ENCODE data around the gene LAMA2. TPM values are rescaled to one million over a fixed set of nuclear protein-coding genes. Genes with fewer than 3 reads are reported as not detected.

Gene LAMA2
- total and polyA plus RNA-seq, 2 of the 13 experiments (the other 11 are each of a cell fraction or from before 2014, with no cell fraction given), result 0.11 to 0.28 TPM

GRCh38 chr6:129448965-129449364, 566.0 kb downstream of the LAMA2 start:
- no peak for TF ChIP-seq PRDM15 (CRISPR knock-in tag; IDR thresholded peaks at IDR 0.05)
- TF ChIP-seq ZNF557 (CRISPR knock-in tag; IDR thresholded peaks at IDR 0.05), result no peak
- no peak for TF ChIP-seq GTF2F1 (IDR thresholded peaks at IDR 0.05; ENCODE audit: low read length)
- no peak for TF ChIP-seq ETV6 (CRISPR knock-in tag; conservative IDR thresholded peaks at IDR 0.05)
- TF ChIP-seq SNAPC2 (CRISPR knock-in tag; IDR thresholded peaks at IDR 0.05), result no peak
- TF ChIP-seq CCAR2 (optimal IDR thresholded peaks at IDR 0.05; ENCODE audit: low read depth, low read length), result no peak
- no peak for TF ChIP-seq ZNF782 (CRISPR knock-in tag; IDR thresholded peaks at IDR 0.05; ENCODE audit: borderline replicate concordance)
- TF ChIP-seq ZNF703 (CRISPR knock-in tag; IDR thresholded peaks at IDR 0.05; ENCODE audit: borderline replicate concordance), result no peak
- no peak for TF ChIP-seq ZNF207 (IDR thresholded peaks at IDR 0.05; ENCODE audit: borderline replicate concordance)
- TF ChIP-seq GLMP (CRISPR knock-in tag; IDR thresholded peaks at IDR 0.05; ENCODE audit: borderline replicate concordance), result no peak
- TF ChIP-seq ZNF34 (CRISPR knock-in tag; IDR thresholded peaks at IDR 0.05; ENCODE audit: borderline replicate concordance), result no peak
- TF ChIP-seq NRL (CRISPR knock-in tag; IDR thresholded peaks at IDR 0.05; ENCODE audit: borderline replicate concordance), result no peak
- intact Hi-C loops (cut with micrococcal nuclease; ENCODE audit: unreplicated experiment), result no loop called here

More at GRCh38 chr6:129448965-129449364, 566.0 kb downstream of the LAMA2 start:
- no TSS peak for BruUV-seq (replicated peaks)
- DNase-seq (ENCODE audit: low spot score) (no peak), ATAC-seq (no peak), FAIRE-seq (no peak)
- ChIA-PET CTCF (ENCODE audit: low intra/inter-chr PET ratio, low total read pairs) (no interaction called here), POLR2A (no interaction called here)
- Histone ChIP-seq H3K4me2 (ENCODE audit: low read depth, low read length) (no peak overlapping the region), H3K4me3 (replicated peaks in 1 of 3; ENCODE audit: insufficient read depth in 1 of 3, low read depth in 2 of 3, low read length in 3 of 3) (no peak overlapping the region), H3K36me3 (replicated peaks in 1 of 2; ENCODE audit: control insufficient read depth in 1 of 2, insufficient read depth in 2 of 2, low read length in 2 of 2) (no peaks in the 10 kb centered on the region), H3K79me2 (ENCODE audit: insufficient read depth, low read length) (no peaks in the 10 kb centered on the region), H3K27ac (ENCODE audit: extremely low read length, insufficient read depth, low read length) (no peak overlapping the region), H4K20me1 (ENCODE audit: insufficient read depth, low read length) (no peaks in the 10 kb centered on the region; the same call in 1 of the 2 replicates), H3K9ac (ENCODE audit: insufficient read depth, low read depth, low read length) (no peak overlapping the region), H3K27me3 (ENCODE audit: control insufficient read depth in 1 of 2, insufficient read depth in 2 of 2, low read length in 2 of 2) (no peaks in the 10 kb centered on the region), H2AFZ (ENCODE audit: low read length) (no peak overlapping the region), H3K4me1 (ENCODE audit: insufficient read depth, low read length) (no peaks in the 10 kb centered on the region), H3K9me3 (ENCODE audit: low read length) (no peaks in the 10 kb centered on the region)
- in situ Hi-C loops (cut with HindIII; ENCODE audit: extremely low pct_ligation_motif_present, low pct_unique_long_range_greater_than_20kb), result no loop called here

All from HepG2 (cell line).